Esophagus muscularis mucosa (tissue), 4 donors: ENCODE data around the gene C1orf116.

Experiments
- CTCF ChIP-seq, 3 experiments: fragments of 200-600 bp in 2 of 3; fragments of 450-650 bp in 1 of 3; sonication (generic) in 2 of 3; IDR thresholded peaks; one replicate each; pipeline ENCODE4 v1.5.1; 2017 to 2019; ENCODE audit warnings: antibody characterized with exemption in 3 of 3, mild to moderate bottlenecking in 2 of 3, moderate library complexity in 1 of 3
- EP300 ChIP-seq: sonication (generic); formaldehyde crosslinking; IDR thresholded peaks from one replicate; pipeline ENCODE4 v1.6.1; 2017; ENCODE audit warnings: antibody characterized with exemption
- POLR2A ChIP-seq: fragments of 450-650 bp; IDR thresholded peaks from one replicate; pipeline ENCODE4 v1.6.1; 2017; ENCODE audit warnings: antibody characterized with exemption, moderate library complexity, mild to moderate bottlenecking, low read depth
- POLR2AphosphoS5 ChIP-seq, 2 donors: sonication (generic); formaldehyde crosslinking; IDR thresholded peaks; one replicate each; pipeline ENCODE4 v1.6.1; 2017; ENCODE audit warnings: antibody characterized with exemption in 2 of 2

GRCh38 chr1:207003210-207003609 is 29.3 kb downstream of the C1orf116 start:
- TF ChIP-seq CTCF (IDR thresholded peaks at IDR 0.05) (no peak), POLR2A (no peak), POLR2AphosphoS5 (IDR thresholded peaks at IDR 0.05) (no peak), EP300 (no peak)
